ENCODE data around the gene LOXL1. TPM values are rescaled to one million over a fixed set of nuclear protein-coding genes. Genes with fewer than 3 reads are reported as not detected.
"Not testable (repeated sequence)": the region's sequence is repeated elsewhere in the genome, so short reads cannot be mapped to it uniquely, and the experiment has no call there.

The LOXL1 gene
- polyA plus RNA-seq, 1 donor from 2014 or later, result 2.1 TPM

DNA sequence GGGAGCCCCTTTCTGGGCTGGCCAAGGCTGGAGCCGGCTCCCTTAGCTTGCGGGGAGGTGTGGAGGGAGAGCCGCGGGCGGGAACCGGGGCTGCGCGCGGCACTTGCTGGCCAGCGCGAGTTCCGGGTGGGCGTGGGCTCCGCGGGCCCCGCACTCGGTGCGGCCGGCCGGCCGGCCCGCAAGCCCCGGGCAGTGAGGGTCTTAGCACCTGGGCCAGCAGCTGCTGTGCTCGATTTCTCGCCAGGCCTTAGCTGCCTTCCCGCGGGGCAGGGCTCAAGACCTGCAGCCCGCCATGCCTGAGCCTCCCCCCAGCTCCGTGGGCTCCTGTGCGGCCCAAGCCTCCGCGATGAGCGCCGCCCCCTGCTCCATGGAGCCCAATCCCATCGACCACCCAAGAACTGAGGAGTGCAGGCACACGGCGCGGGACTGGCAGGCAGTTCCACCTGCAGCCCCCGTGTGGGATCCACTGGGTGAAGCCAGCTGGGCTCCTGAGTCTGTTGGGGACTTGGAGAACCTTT is 47.5 kb downstream of the LOXL1 start:
- not testable (repeated sequence) for H4K20me1 ChIP-seq (ENCODE audit: insufficient read depth); H3K27ac ChIP-seq (ENCODE audit: low read length); H3K79me2 ChIP-seq (replicated peaks; ENCODE audit: insufficient read depth, low read length); H3K9me3 ChIP-seq (ENCODE audit: low read length); H3F3A ChIP-seq (ENCODE audit: insufficient read depth, low read length, poor library complexity, severe bottlenecking); H3K27me3 ChIP-seq (ENCODE audit: insufficient read depth, low read depth, low read length); H3K9ac ChIP-seq (ENCODE audit: low read length); H3K4me2 ChIP-seq (ENCODE audit: low read length); H3K36me3 ChIP-seq (ENCODE audit: insufficient read depth, low read length); H3K9me2 ChIP-seq (ENCODE audit: insufficient read depth, low read length); H2AFZ ChIP-seq (ENCODE audit: low read depth, low read length); H3K4me3 ChIP-seq (ENCODE audit: low read length)

- not testable (repeated sequence) for H3K27ac ChIP-seq (ENCODE audit: low read length); H3K4me2 ChIP-seq (ENCODE audit: low read length); H3K9ac ChIP-seq (ENCODE audit: low read length); H3K9me3 ChIP-seq (ENCODE audit: low read length); H3F3A ChIP-seq (ENCODE audit: insufficient read depth, low read length, poor library complexity, severe bottlenecking); H4K20me1 ChIP-seq (ENCODE audit: insufficient read depth); H3K9me2 ChIP-seq (ENCODE audit: insufficient read depth, low read length); H3K36me3 ChIP-seq (ENCODE audit: insufficient read depth, low read length); H3K4me3 ChIP-seq (ENCODE audit: low read length); H3K27me3 ChIP-seq (ENCODE audit: insufficient read depth, low read depth, low read length); H3K79me2 ChIP-seq (replicated peaks; ENCODE audit: insufficient read depth, low read length); H2AFZ ChIP-seq (ENCODE audit: low read depth, low read length)
These were observed 49.3 kb downstream of the LOXL1 start for GRCh38 chr15:73975440-73976125.

- no peaks in the 10 kb centered on the region for H4K20me1 ChIP-seq (ENCODE audit: insufficient read depth)
- H3K9ac ChIP-seq (ENCODE audit: low read length), result no peak overlapping the region
- no peaks in the 10 kb centered on the region for H3K27me3 ChIP-seq (ENCODE audit: insufficient read depth, low read depth, low read length)
- no peak overlapping the region for H3K4me2 ChIP-seq (ENCODE audit: low read length)
- no peak overlapping the region for H2AFZ ChIP-seq (ENCODE audit: low read depth, low read length)
- no peaks in the 10 kb centered on the region for H3K9me3 ChIP-seq (ENCODE audit: low read length)
- TF ChIP-seq EP300 (conservative IDR thresholded peaks at IDR 0.05; ENCODE audit: poor library complexity, severe bottlenecking) (no peak), RAD21 (conservative IDR thresholded peaks at IDR 0.05) (no peak), EZH2 (IDR thresholded peaks at IDR 0.05; ENCODE audit: borderline replicate concordance, insufficient read depth, low read length, poor library complexity, severe bottlenecking) (no peak), TAF1 (IDR thresholded peaks at IDR 0.05; ENCODE audit: low read depth) (no peak), CTCF (IDR thresholded peaks at IDR 0.05; ENCODE audit: poor library complexity, severe bottlenecking) (no peak), MXI1 (conservative IDR thresholded peaks at IDR 0.05; ENCODE audit: poor library complexity, severe bottlenecking) (no peak), POLR2AphosphoS5 (IDR thresholded peaks at IDR 0.05) (no peak), SMC3 (conservative IDR thresholded peaks at IDR 0.05; ENCODE audit: poor library complexity) (no peak), REST (IDR thresholded peaks at IDR 0.05; ENCODE audit: borderline replicate concordance) (no peak)
- H3K27ac ChIP-seq (ENCODE audit: low read length), result no peak overlapping the region
- H3K4me3 ChIP-seq (ENCODE audit: low read length), result no peak overlapping the region
- no peaks in the 10 kb centered on the region for H3K36me3 ChIP-seq (ENCODE audit: insufficient read depth, low read length)
- H3F3A ChIP-seq (ENCODE audit: insufficient read depth, low read length, poor library complexity, severe bottlenecking), result no peaks in the 10 kb centered on the region
- H3K9me2 ChIP-seq (ENCODE audit: insufficient read depth, low read length), result no peaks in the 10 kb centered on the region
- no peaks in the 10 kb centered on the region for H3K79me2 ChIP-seq (replicated peaks; ENCODE audit: insufficient read depth, low read length)
These were observed 52.6 kb downstream of the LOXL1 start for GRCh38 chr15:73978896-73979295.
